Skeletal muscle tissue (tissue), 4 donors: ENCODE data around the gene CELA3B. TPM values are rescaled to one million over a fixed set of nuclear protein-coding genes. Genes with fewer than 3 reads are reported as not detected.
"Not testable (repeated sequence)": the region's sequence is repeated elsewhere in the genome, so short reads cannot be mapped to it uniquely, and the experiment has no call there.

Experiments
- H3K27ac ChIP-seq: one replicate; pipeline ENCODE4 v1.7.0; 2013; ENCODE audit warnings: mild to moderate bottlenecking, low read depth, low read length, inconsistent platforms
- H3K27me3 ChIP-seq, 3 donors: one replicate each; pipeline ENCODE4 v1.7.0; 2013; ENCODE audit warnings: low read length in 3 of 3; ENCODE audit not compliant: control insufficient read depth in 3 of 3, insufficient read depth in 3 of 3
- H3K36me3 ChIP-seq, 3 donors: one replicate each; pipeline ENCODE4 v1.7.0; 2013; ENCODE audit warnings: low read length in 3 of 3; ENCODE audit not compliant: control insufficient read depth in 3 of 3, insufficient read depth in 3 of 3
- H3K4me1 ChIP-seq, 3 donors: one replicate each; pipeline ENCODE4 v1.7.0; 2013; ENCODE audit warnings: low read length in 3 of 3, mild to moderate bottlenecking in 3 of 3; ENCODE audit not compliant: control insufficient read depth in 3 of 3, insufficient read depth in 3 of 3
- H3K4me3 ChIP-seq, 3 donors: one replicate each; pipeline ENCODE4 v1.7.0; 2013; ENCODE audit warnings: low read length in 3 of 3
- H3K9ac ChIP-seq, 3 donors: one replicate each; pipeline ENCODE4 v1.7.0; 2013; ENCODE audit warnings: low read length in 3 of 3, mild to moderate bottlenecking in 3 of 3, moderate library complexity in 2 of 3, low read depth in 1 of 3
- H3K9me3 ChIP-seq, 3 donors: one replicate each; pipeline ENCODE4 v1.7.0; 2013; ENCODE audit warnings: low read length in 3 of 3; ENCODE audit not compliant: control insufficient read depth in 3 of 3
- total RNA-seq: library from RNA; depleted of rRNA; stranded (reverse); fragments of >200 nt; gene quantifications from one replicate; pipeline ENCODE4 v1.2.3, GENCODE V29; 2014
- donor health status: Osteomylitis.

Gene CELA3B, protein sequence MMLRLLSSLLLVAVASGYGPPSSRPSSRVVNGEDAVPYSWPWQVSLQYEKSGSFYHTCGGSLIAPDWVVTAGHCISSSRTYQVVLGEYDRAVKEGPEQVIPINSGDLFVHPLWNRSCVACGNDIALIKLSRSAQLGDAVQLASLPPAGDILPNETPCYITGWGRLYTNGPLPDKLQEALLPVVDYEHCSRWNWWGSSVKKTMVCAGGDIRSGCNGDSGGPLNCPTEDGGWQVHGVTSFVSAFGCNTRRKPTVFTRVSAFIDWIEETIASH
- not detected for total RNA-seq

DNA sequence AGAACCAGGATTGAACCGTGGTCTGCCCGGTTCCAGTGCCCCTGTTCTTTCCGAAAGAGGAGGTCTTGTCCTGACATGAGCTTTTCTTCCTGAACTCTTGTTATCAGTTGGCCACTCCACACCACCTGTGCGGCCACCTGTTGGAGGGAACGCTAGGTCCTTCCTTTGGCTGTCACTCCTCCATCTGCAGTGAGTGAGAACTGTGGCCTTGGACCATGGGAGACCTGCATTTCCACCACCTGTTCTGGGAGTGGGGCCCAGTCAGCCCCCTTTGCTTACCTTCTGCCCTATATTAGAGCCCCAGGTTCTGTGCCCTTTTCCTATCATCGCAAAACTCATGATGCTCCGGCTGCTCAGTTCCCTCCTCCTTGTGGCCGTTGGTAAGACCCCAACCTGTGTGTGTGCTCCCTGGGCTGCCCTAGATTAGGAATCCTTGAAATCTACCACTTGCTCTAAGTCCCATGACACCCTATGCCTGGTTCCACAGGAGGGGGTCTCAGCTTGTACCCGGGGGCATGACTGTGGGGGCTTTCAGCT is at the start of gene CELA3B:
Gene CELA3B, plus strand, starts transcription at position 320 of the 537 bp plus-strand sequence. Its CDS starts 18 bp downstream, at position 338.
- H3K9ac ChIP-seq, H3K9me3 ChIP-seq, H3K36me3 ChIP-seq, H3K27ac ChIP-seq, H3K4me1 ChIP-seq, H3K4me3 ChIP-seq, H3K27me3 ChIP-seq: not testable (repeated sequence)

DNA sequence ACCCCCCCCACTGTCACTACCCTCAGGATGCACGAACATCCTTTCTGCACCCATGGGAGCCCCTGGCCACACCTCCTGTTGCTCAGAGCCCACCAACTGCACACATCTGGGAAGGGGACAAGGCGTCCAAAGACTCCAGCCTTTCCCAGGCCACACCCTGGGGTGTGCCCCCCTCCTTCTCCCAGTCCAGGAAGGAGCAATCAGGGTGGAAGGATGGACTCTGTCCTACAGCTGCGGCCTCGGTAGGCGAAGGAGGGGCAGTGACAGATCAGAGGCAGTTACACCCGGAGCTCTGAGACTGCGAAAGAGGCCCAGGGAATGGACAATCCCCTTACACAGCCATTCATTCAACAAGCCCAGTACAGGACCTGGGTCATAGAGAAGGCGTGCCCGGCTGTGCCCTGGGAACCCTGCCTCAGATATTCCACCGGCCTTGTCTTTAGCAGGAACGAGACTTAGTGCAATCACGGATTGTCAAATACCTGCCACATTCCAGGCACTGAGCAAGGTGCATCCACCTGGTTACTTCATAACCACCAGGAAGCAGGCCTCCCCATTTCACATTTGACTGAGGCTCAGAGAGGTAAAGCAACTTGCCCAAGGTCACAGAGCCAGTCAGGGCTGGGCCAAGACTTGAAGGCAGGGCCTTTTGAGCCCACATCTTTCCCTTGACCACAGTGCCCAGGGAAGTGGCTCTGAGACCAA is 49.1 kb upstream of the CELA3B start:
- Histone ChIP-seq H3K36me3 (peaks cover 0 to 4% (median 0%) of the 10 kb centered on the region in 3 donors), H3K27ac (peak overlapping the region; percentile 75), H3K9me3 (no peaks in the 10 kb centered on the region), H3K9ac (peak overlapping the region; percentile 3 to 60 (median 43)), H3K4me1 (peaks cover 71 to 78% (median 73%) of the 10 kb centered on the region in 3 donors), H3K27me3 (no peaks in the 10 kb centered on the region), H3K4me3 (peak overlapping the region in 1 of 3 donors; percentile 35)

DNA sequence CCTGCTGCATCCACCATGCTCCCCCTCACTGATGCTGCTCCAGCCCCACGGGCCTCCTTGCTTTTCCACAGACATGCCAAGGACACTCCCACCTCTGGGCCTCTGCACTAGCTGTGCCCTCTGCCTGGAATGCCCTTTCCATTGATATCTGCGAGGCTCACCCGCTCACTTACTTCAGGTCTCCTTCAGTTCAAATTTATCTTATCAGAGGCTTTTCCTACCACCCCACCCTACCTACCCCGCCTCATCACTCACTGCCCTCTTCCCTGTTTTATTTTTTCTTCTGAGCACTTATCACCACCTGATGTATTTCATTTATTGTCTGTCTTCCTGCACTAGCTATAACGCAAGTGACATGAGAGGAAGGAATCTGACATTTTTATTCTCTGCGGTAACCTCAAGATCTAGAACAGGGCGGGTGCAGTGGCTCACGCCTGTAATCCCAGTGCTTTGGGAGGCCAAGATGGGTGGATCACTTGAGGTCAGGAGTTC is 46.7 kb upstream of the CELA3B start:
- H3K9me3 ChIP-seq: no peaks in the 10 kb centered on the region
- H3K4me1 ChIP-seq: peaks cover 71 to 74% (median 73%) of the 10 kb centered on the region in 3 donors
- H3K27ac ChIP-seq: no peak overlapping the region
- H3K27me3 ChIP-seq: no peaks in the 10 kb centered on the region
- no peak overlapping the region for H3K9ac ChIP-seq
- H3K36me3 ChIP-seq: peaks cover 0 to 2% (median 0%) of the 10 kb centered on the region in 3 donors
- H3K4me3 ChIP-seq: no peak overlapping the region

DNA sequence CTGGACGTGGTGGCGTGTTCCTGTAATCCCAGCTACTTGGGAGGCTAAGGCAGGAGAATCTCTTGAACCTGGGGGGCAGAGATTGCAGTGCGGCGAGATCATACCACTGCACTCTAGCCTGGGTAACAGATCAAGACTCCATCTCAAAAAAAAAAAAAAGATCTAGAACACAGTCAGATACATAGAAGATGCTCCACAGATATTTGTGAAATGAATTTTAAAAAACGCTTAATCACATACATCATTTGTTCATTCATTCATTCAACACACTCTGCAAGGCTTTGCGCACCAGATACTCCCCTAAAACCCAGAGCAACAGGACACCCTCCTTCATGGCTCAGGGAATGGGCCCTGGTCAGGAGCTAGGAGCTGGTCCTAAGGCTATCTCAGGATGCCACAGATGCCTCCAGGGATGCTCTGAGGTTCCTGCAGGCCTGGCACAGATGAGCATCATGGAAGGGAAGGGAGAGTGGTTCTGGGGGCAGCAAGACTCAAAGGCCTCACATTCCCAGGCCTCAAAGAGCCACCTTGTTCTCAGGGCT is 46.1 kb upstream of the CELA3B start:
- Histone ChIP-seq H3K36me3 (peaks cover 0 to 2% (median 0%) of the 10 kb centered on the region in 3 donors), H3K9ac (peak overlapping the region in 2 of 3 donors; percentile 69 to 70), H3K9me3 (no peaks in the 10 kb centered on the region), H3K27ac (peak overlapping the region; percentile 79), H3K27me3 (no peaks in the 10 kb centered on the region), H3K4me3 (peak overlapping the region in 1 of 3 donors; percentile 29), H3K4me1 (peaks cover 66 to 73% (median 73%) of the 10 kb centered on the region in 3 donors)

DNA sequence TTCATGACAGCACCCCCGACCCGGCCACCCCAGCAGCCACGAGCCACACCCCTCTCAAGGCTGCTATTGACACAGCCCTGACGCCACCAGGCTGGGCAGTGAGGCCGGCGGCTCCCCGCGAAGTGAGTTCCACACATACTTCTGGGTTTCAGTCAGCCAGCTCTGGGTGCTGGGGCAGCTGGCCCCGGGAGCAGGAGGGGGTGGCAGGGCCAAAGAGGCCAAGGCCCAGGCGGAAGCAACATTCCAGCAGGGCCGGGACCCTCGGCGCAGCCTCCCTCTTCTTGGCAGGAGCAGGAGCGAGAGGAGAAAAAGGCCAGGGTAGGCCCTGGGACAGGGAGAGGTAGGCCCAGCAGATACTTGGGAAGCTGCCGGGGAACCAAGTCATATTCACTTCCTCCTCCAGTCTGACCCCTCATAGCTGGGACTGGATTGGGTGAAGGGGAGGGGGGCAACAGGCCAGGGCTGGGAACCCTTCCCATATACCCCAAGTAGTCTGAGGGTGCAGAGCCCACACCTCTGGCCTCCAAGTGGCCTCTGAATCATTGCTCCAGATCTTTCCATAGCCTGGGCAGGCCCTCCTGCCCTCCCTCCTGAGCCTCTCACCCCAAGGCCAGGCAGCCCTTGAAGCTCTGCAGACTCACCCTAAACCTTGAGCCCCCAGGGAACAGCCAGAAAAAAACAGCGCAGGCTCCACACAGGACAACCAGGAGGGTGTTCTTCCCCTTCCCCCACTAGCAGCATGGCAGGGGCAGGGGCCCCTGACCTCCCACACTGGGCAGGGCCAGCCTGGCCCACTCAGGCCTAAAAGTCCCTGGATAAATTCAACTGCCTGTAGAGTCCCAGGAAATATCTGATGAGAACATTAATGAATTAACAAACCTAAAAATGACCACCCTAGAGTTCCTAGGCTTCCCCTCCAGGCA is 45.4 kb upstream of the CELA3B start:
- no peaks in the 10 kb centered on the region for H3K27me3 ChIP-seq
- peaks cover 63 to 72% (median 72%) of the 10 kb centered on the region in 3 donors for H3K4me1 ChIP-seq
- peak overlapping the region; percentile 79 for H3K27ac ChIP-seq
- peaks cover 0 to 2% (median 0%) of the 10 kb centered on the region in 3 donors for H3K36me3 ChIP-seq
- H3K9me3 ChIP-seq: no peaks in the 10 kb centered on the region
- peak overlapping the region; percentile 69 to 76 (median 70) for H3K9ac ChIP-seq
- peak overlapping the region in 1 of 3 donors; percentile 29 for H3K4me3 ChIP-seq

DNA sequence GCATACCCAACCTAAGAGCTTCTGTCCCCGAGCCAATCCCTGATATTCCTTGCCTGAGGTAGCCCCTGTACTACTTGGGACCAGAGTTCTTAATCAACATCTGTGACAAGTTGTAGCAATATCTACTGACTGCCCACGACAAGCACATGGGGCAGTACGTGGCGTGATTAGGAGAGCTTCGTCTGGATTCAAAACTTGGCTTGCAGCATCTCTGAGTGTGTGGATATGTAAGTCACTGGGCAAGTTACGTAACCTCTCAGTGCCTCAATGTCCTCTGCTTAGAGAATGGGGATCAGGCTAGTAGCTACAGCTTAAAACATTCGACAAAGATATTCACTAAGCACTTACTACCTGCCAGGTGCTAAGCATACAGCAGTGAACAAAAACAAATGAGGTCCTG is 44.7 kb upstream of the CELA3B start:
- Histone ChIP-seq H3K27ac (peak overlapping the region; percentile 79), H3K4me3 (no peak overlapping the region), H3K36me3 (peaks cover 0 to 2% (median 0%) of the 10 kb centered on the region in 3 donors), H3K9me3 (no peaks in the 10 kb centered on the region), H3K27me3 (no peaks in the 10 kb centered on the region), H3K9ac (peak overlapping the region; percentile 50 to 76 (median 70)), H3K4me1 (peaks cover 60 to 70% (median 69%) of the 10 kb centered on the region in 3 donors)

DNA sequence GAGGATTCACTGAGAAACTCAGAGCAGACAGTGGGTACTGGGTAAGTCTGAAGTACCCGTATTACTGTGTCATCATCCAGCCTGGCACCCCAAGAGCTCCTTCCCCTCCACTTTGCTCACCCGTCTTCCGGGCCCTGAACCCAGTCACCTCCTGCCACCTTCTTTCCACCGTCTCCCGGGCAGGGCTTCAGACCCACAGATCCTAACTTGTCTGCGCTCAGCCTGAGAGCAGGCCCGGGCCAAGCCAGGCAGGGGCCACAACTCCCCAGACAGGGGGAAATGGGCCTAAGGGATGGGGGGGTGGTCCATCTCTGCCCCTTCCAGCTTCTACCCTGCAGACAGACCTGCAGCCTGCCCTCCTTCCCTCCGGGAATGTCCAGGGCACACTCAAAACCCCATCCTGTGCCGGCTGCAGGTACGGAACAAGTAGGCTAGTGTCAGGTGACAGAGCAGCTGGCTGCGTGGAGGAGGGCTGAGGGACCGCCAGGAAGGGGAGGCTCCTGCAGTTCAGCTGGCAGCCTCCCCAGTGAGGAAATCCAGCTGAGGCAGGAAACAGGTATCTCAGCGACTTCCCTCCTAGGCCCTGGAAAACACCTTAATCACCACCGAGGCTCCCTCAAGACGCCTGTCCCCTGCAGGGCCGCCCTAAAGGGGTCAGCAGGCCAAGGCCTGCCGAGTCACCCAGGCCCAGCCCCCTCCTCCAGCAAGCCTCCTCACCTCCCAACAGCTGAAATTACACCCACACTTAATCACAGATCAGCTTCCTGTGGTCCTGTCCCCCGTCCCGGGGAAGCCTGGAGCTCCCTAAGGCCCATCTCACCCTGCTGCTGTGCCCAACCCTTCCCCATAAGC is 43.2 kb upstream of the CELA3B start:
- peak overlapping the region; percentile 79 for H3K27ac ChIP-seq
- peak overlapping the region; percentile 15 to 81 (median 76) for H3K9ac ChIP-seq
- H3K4me1 ChIP-seq: peaks cover 60 to 68% (median 66%) of the 10 kb centered on the region in 3 donors
- no peaks in the 10 kb centered on the region for H3K36me3 ChIP-seq
- no peaks in the 10 kb centered on the region for H3K27me3 ChIP-seq
- peak overlapping the region; percentile 17 to 70 (median 55) for H3K4me3 ChIP-seq
- H3K9me3 ChIP-seq: no peaks in the 10 kb centered on the region

DNA sequence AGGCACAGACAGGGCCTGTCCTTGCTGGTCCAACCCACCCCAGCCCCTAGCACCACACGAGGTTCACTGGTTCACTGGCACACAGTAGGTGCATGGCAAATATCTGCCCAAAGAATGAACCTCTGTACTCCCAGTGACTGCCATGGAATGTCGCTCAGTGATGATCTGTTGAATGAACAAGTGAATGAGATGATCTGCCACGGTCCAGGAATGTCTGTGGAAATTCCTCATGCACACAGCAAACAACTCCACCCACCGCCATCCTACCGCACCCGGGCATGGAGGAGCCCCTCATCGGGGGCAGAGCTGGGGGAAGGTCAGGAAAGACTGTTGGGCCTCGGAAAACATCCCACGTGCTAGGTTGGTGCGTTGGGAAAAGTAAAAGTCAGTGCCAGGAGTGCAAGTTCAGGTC is 41.4 kb upstream of the CELA3B start:
- peak overlapping the region; percentile 64 for H3K27ac ChIP-seq
- H3K36me3 ChIP-seq: no peaks in the 10 kb centered on the region
- H3K4me3 ChIP-seq: peak overlapping the region; percentile 81 to 88 (median 86)
- H3K27me3 ChIP-seq: no peaks in the 10 kb centered on the region
- H3K4me1 ChIP-seq: peaks cover 68 to 79% (median 78%) of the 10 kb centered on the region in 3 donors
- H3K9me3 ChIP-seq: no peaks in the 10 kb centered on the region
- peak overlapping the region; percentile 14 to 85 (median 74) for H3K9ac ChIP-seq
